ENCODE measurements around the gene ZNF385D. TPM values are rescaled to one million over a fixed set of nuclear protein-coding genes. Genes with fewer than 3 reads are reported as not detected.

Gene ZNF385D
- total RNA-seq, 2 donors from 2014 or later: not detected

GRCh38 chr3:21781355-21781754 is 30.3 kb upstream of the ZNF385D start:
- Mint-ChIP-seq H3K4me1 (ENCODE audit: low read depth) (no peaks in the 10 kb centered on the region), H3K36me3 (ENCODE audit: insufficient read depth in 2 of 2) (no peaks in the 10 kb centered on the region), H3K9me3 (peaks cover 1 to 4% of the 10 kb centered on the region in 2 donors), H3K27ac (no peak overlapping the region), H3K27me3 (ENCODE audit: low read depth) (no peaks in the 10 kb centered on the region), H3K4me3 (no peak overlapping the region)
- DNase-seq (no peak), ATAC-seq (replicated peaks in 1 of 2) (no peak)

- ATAC-seq (replicated peaks in 1 of 2) (no peak), DNase-seq (no peak)
- H3K27me3 Mint-ChIP-seq (ENCODE audit: low read depth): no peaks in the 10 kb centered on the region
- peaks cover under 1 to 1% of the 10 kb centered on the region in 2 donors for H3K9me3 Mint-ChIP-seq
- H3K27ac Mint-ChIP-seq: no peak overlapping the region
- no peaks in the 10 kb centered on the region for H3K4me1 Mint-ChIP-seq (ENCODE audit: low read depth)
- H3K4me3 Mint-ChIP-seq: no peak overlapping the region
- no peaks in the 10 kb centered on the region for H3K36me3 Mint-ChIP-seq (ENCODE audit: insufficient read depth in 2 of 2)
Observed at GRCh38 chr3:21779909-21780308, 28.9 kb upstream of the ZNF385D start.

GRCh38 chr3:21778715-21779114 is 27.7 kb upstream of the ZNF385D start:
- no peak for ATAC-seq (replicated peaks in 1 of 2)
- Mint-ChIP-seq H3K27ac (no peak overlapping the region), H3K27me3 (ENCODE audit: low read depth) (no peaks in the 10 kb centered on the region), H3K4me3 (no peak overlapping the region), H3K9me3 (peaks cover 4 to 7% of the 10 kb centered on the region in 2 donors), H3K36me3 (ENCODE audit: insufficient read depth in 2 of 2) (no peaks in the 10 kb centered on the region), H3K4me1 (ENCODE audit: low read depth) (no peaks in the 10 kb centered on the region)
- DNase-seq: no peak

GRCh38 chr3:21777821-21778220 is 26.8 kb upstream of the ZNF385D start:
- H3K36me3 Mint-ChIP-seq (ENCODE audit: insufficient read depth in 2 of 2): no peaks in the 10 kb centered on the region
- H3K4me1 Mint-ChIP-seq (ENCODE audit: low read depth): no peaks in the 10 kb centered on the region
- H3K27ac Mint-ChIP-seq: no peak overlapping the region
- no peak overlapping the region for H3K4me3 Mint-ChIP-seq
- no peak for DNase-seq
- no peaks in the 10 kb centered on the region for H3K27me3 Mint-ChIP-seq (ENCODE audit: low read depth)
- peaks cover 6 to 8% of the 10 kb centered on the region in 2 donors for H3K9me3 Mint-ChIP-seq
- ATAC-seq (replicated peaks in 1 of 2): no peak

GRCh38 chr3:21766002-21766401 is 15.0 kb upstream of the ZNF385D start:
- peaks cover 13 to 18% of the 10 kb centered on the region in 2 donors for H3K9me3 Mint-ChIP-seq
- DNase-seq: no peak
- peaks cover 0 to 3% of the 10 kb centered on the region in 2 donors for H3K36me3 Mint-ChIP-seq (ENCODE audit: insufficient read depth in 2 of 2)
- H3K27me3 Mint-ChIP-seq (ENCODE audit: low read depth): no peaks in the 10 kb centered on the region
- H3K27ac Mint-ChIP-seq: no peak overlapping the region
- H3K4me3 Mint-ChIP-seq: no peak overlapping the region
- no peak for ATAC-seq (replicated peaks in 1 of 2)
- no peaks in the 10 kb centered on the region for H3K4me1 Mint-ChIP-seq (ENCODE audit: low read depth)

DNA sequence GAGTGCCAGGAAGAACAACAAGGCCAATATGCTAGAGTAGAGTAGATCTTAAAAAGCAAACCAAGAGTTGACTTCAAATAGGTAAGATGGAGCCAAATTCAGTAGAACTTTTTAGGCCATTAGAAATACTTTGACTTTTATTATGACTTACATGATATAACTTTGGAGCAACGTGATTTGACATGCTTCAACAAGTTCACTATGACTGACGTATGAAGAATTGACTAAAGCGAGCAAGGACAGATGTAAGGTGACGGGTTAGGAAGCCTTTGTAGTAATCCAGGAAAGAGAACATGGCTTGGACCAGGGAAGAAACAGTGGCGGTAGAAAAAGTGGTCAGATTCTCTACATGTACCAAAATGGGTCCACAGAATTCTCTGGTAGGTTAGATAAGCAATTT is 4.9 kb upstream of the ZNF385D start:
- Mint-ChIP-seq H3K36me3 (ENCODE audit: insufficient read depth in 2 of 2) (no peaks in the 10 kb centered on the region), H3K27ac (no peak overlapping the region), H3K4me3 (no peak overlapping the region), H3K27me3 (ENCODE audit: low read depth) (no peaks in the 10 kb centered on the region), H3K9me3 (peaks cover 7 to 9% of the 10 kb centered on the region in 2 donors), H3K4me1 (ENCODE audit: low read depth) (no peaks in the 10 kb centered on the region)
- DNase-seq (no peak), ATAC-seq (replicated peaks in 1 of 2) (no peak)

- peaks cover 5% of the 10 kb centered on the region for H3K27me3 Mint-ChIP-seq (ENCODE audit: low read depth)
- H3K9me3 Mint-ChIP-seq: peaks cover 6 to 9% of the 10 kb centered on the region in 2 donors
- DNase-seq (no peak), ATAC-seq (replicated peaks in 1 of 2) (no peak)
- no peak overlapping the region for H3K27ac Mint-ChIP-seq
- H3K36me3 Mint-ChIP-seq (ENCODE audit: insufficient read depth in 2 of 2): no peaks in the 10 kb centered on the region
- no peak overlapping the region for H3K4me3 Mint-ChIP-seq
- H3K4me1 Mint-ChIP-seq (ENCODE audit: low read depth): no peaks in the 10 kb centered on the region
Observed at GRCh38 chr3:21754839-21755238, 3.8 kb upstream of the ZNF385D start.

GRCh38 chr3:21752749-21753347 is 1.8 kb upstream of the ZNF385D start:
- H3K9me3 Mint-ChIP-seq: peaks cover 4 to 6% of the 10 kb centered on the region in 2 donors
- H3K4me3 Mint-ChIP-seq: no peak overlapping the region
- H3K27me3 Mint-ChIP-seq (ENCODE audit: low read depth): peaks cover 5% of the 10 kb centered on the region
- DNase-seq: no peak
- no peaks in the 10 kb centered on the region for H3K36me3 Mint-ChIP-seq (ENCODE audit: insufficient read depth in 2 of 2)
- no peak for ATAC-seq (replicated peaks in 1 of 2)
- no peak overlapping the region for H3K27ac Mint-ChIP-seq
- no peaks in the 10 kb centered on the region for H3K4me1 Mint-ChIP-seq (ENCODE audit: low read depth)

- Mint-ChIP-seq H3K9me3 (peaks cover 4 to 6% of the 10 kb centered on the region in 2 donors), H3K27ac (no peak overlapping the region), H3K36me3 (ENCODE audit: insufficient read depth in 2 of 2) (no peaks in the 10 kb centered on the region), H3K4me3 (no peak overlapping the region), H3K4me1 (ENCODE audit: low read depth) (no peaks in the 10 kb centered on the region), H3K27me3 (ENCODE audit: low read depth) (peaks cover 5% of the 10 kb centered on the region)
- DNase-seq: no peak
- ATAC-seq (replicated peaks in 1 of 2): no peak
Observed at GRCh38 chr3:21751886-21752285, 876 bp upstream of the ZNF385D start.

- H3K4me3 Mint-ChIP-seq: no peak overlapping the region
- H3K4me1 Mint-ChIP-seq (ENCODE audit: low read depth): no peaks in the 10 kb centered on the region
- H3K27me3 Mint-ChIP-seq (ENCODE audit: low read depth): peaks cover 5% of the 10 kb centered on the region
- no peaks in the 10 kb centered on the region for H3K36me3 Mint-ChIP-seq (ENCODE audit: insufficient read depth in 2 of 2)
- H3K27ac Mint-ChIP-seq: no peak overlapping the region
- ATAC-seq (replicated peaks in 1 of 2) (no peak), DNase-seq (no peak)
- H3K9me3 Mint-ChIP-seq: peaks cover 2% of the 10 kb centered on the region in 2 donors
Observed at GRCh38 chr3:21750080-21750696, 822 bp downstream of the ZNF385D start.

- H3K9me3 Mint-ChIP-seq: no peaks in the 10 kb centered on the region
- no peak overlapping the region for H3K4me3 Mint-ChIP-seq
- H3K27me3 Mint-ChIP-seq (ENCODE audit: low read depth): peaks cover 5% of the 10 kb centered on the region
- ATAC-seq (replicated peaks in 1 of 2) (no peak), DNase-seq (no peak)
- H3K4me1 Mint-ChIP-seq (ENCODE audit: low read depth): no peaks in the 10 kb centered on the region
- no peak overlapping the region for H3K27ac Mint-ChIP-seq
- H3K36me3 Mint-ChIP-seq (ENCODE audit: insufficient read depth in 2 of 2): no peaks in the 10 kb centered on the region
Observed at GRCh38 chr3:21747966-21748555, 2.9 kb downstream of the ZNF385D start.

- no peaks in the 10 kb centered on the region for H3K4me1 Mint-ChIP-seq (ENCODE audit: low read depth)
- H3K27ac Mint-ChIP-seq: no peak overlapping the region
- no peaks in the 10 kb centered on the region for H3K36me3 Mint-ChIP-seq (ENCODE audit: insufficient read depth in 2 of 2)
- peaks cover 5% of the 10 kb centered on the region for H3K27me3 Mint-ChIP-seq (ENCODE audit: low read depth)
- ATAC-seq (replicated peaks in 1 of 2) (no peak), DNase-seq (no peak)
- H3K4me3 Mint-ChIP-seq: no peak overlapping the region
- H3K9me3 Mint-ChIP-seq: peaks cover 0 to 4% of the 10 kb centered on the region in 2 donors
Observed at GRCh38 chr3:21747376-21747775, 3.6 kb downstream of the ZNF385D start.

DNA sequence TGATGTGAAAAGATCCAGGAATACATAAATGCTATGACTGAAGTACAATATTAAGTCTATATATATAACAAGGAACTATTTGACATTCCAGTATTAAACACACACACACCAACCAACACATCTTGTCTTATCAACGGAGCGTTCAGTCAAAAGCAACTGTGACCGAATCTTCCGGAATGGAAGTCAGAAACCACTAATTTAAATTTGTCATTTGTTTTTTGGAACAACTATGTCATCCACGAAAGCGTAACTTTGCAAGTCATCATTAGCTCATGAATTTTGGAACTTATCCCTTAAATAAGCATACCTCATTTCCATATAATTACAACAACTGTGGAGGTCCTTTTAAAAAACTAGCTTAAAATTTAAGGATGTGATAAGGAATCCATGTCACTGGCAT is 5.0 kb downstream of the ZNF385D start:
- Mint-ChIP-seq H3K27ac (no peak overlapping the region), H3K4me3 (no peak overlapping the region), H3K36me3 (ENCODE audit: insufficient read depth in 2 of 2) (no peaks in the 10 kb centered on the region), H3K27me3 (ENCODE audit: low read depth) (peaks cover 5% of the 10 kb centered on the region), H3K9me3 (peaks cover 1 to 5% of the 10 kb centered on the region in 2 donors), H3K4me1 (ENCODE audit: low read depth) (no peaks in the 10 kb centered on the region)
- ATAC-seq (replicated peaks in 1 of 2): no peak
- DNase-seq: no peak
